IPS-NIHi7 (cell line): Measurements from ENCODE around the gene SLC39A9.

Experiments used
- DNase-seq: peaks from one replicate; pipeline ENCODE4 v3.0.0; 2012; ENCODE audit warnings: mixed read lengths; ENCODE audit errors: extremely low spot score

The SLC39A9 gene

GRCh38 chr14:69500096-69500495, 101.6 kb downstream of the SLC39A9 start:
- DNase-seq = no peak

GRCh38 chr14:69500736-69501135, 102.2 kb downstream of the SLC39A9 start:
- no peak for DNase-seq

DNA sequence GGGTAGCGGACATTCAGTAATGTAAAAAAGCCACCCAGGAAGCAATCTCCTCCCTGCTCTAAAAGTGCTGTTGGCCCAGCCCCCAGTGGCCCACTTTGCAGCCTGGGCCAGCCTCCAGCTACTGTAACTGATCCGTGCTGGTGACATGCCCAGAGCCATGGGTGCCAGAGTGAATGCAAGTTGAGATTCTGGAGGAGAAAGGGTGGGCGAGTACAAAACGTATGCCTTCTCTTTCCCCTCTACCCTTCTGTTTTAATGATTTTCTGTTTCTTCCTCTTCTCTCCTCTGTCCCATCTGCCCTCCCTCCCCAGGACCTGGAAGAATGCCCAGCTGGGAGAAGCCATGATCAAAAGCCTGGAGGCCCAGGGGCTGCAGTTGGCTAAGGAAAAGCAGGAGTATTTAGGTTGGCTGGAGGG, 102.9 kb downstream of the SLC39A9 start:
- no peak for DNase-seq

DNA sequence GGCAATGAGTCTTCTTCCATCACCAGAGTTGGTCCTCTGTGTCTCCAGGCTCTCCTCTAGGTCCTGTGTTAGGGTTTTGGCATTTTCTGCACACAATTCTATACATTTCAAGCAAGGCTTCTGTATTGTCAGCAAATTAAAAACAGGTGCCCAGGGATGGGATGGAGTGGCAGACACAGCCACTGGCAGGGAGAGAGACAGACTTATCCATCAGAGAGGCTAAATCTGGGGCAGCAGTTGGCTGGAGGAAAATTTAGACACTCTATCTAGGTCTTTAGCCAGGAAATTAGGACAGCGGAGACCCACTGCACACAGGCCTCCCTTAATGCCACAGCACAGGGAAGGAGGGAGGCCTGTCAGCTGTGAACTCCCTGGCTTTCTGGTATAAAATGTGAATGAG, 106.3 kb downstream of the SLC39A9 start:
- DNase-seq = no peak

GRCh38 chr14:69505338-69506240, 107.1 kb downstream of the SLC39A9 start:
- no peak for DNase-seq

DNA sequence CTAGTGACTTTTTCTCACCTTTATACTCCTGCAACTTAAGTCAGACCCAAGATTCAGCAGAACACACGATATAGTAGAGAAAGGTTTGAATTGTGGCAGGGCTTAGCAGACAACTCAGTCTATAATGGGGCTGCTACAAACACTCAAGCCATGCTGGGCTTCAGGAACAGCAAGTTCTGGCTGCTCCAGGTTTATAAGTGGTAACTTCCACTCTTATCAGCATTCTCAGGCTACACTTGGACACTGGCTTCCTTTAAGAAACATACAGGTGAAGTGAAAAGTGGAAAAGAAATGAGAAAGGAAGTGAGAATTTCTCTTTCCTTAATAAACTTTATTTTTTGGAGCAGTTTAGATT, 107.7 kb downstream of the SLC39A9 start:
- DNase-seq = no peak
